ACHN (cell line): ENCODE results near the gene OCA2.

Experiments
- DNase-seq: peaks from one replicate; pipeline ENCODE4 v3.0.0-alpha.2; 2015
- in situ Hi-C: cut with HindIII; loops from 2 replicates; pipeline ENCODE4 v1.10.0; 2017; ENCODE audit warnings: low sequenced_read_pairs, low pct_ligation_motif_present, low pct_unique_long_range_greater_than_20kb

Gene OCA2

DNA sequence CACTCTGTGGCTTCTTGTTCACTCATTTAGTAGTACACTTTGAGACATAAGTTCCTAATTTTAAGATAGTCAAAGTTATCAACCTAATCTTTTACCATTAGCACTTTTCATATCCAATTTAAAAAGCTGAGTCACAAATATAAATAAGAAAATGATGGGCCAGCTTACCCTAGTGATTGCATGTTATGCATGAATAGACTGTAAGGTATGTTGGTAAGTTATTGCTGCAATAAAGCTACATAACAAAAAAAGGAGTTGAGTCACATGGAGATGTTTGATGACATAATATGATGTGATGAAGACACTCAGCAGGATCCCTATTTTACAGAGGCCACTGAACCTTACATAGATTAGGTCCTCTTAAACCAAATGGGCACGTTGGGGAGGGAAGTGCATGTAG, 161.3 kb downstream of the OCA2 start:
- in situ Hi-C loops = no loop called here

DNA sequence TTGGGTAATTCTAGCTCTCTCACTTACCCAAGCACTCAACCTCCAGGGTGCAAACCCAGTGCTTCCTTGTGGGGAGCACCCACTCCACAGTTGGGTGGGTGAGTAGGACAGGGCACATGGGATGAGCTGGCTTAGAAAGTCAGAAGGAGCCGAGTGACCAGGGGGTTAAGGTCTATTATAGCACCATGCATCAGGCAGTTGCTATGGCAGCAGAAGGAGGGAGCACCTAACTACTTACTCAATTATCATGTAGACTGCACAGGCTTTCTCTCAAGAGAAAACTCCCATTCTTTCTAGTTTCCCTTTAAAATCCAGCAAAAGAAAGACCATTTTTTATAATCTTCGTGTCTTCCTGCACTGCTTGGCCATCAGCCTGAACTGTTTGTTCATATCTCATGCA, 163.0 kb downstream of the OCA2 start:
- no peak for DNase-seq
- in situ Hi-C loops = no loop called here

More for the DNA sequence above, 161.3 kb downstream of the OCA2 start:
- no peak for DNase-seq

DNA sequence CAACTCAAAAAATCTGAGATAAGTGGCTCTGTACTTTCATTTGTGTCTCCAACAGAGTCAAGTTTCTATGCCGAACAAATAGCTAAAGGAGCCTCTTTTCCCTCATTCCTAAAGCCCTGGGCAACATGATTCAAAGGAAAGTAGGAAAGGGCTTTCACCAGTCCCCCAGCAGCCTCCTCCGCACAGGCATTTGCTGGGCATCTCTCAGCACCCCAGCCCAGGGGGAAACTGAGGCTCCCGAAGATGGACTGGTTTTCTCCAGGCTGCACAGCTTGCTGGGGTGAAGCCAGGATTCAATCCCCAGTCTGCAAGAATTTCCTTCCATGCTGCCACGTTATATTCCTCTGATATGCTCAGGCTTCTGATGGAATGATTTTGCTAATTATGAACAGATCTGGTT, 163.8 kb downstream of the OCA2 start:
- in situ Hi-C loops = no loop called here

DNA sequence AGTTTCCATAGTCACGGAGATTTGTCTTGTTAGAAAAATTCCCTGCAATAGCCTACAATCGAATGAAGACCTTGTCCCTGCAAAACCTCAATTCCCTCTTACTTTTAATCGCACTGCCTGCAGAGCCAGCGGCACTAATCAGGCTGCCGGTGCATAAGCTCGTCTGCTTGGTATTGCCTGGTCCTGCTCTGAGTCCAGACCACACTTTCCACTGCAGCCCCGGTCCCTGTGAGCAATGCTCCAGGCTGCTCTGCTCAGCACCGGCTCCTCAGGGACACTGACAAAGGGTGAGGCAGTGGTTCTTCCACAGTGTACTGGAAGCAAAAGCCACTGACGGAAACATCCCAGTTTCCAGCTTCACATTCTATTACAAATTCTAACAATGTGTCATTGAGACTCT, 164.3 kb downstream of the OCA2 start:
- in situ Hi-C loops = no loop called here
- DNase-seq = no peak

More for the DNA sequence above, 163.8 kb downstream of the OCA2 start:
- no peak for DNase-seq

DNA sequence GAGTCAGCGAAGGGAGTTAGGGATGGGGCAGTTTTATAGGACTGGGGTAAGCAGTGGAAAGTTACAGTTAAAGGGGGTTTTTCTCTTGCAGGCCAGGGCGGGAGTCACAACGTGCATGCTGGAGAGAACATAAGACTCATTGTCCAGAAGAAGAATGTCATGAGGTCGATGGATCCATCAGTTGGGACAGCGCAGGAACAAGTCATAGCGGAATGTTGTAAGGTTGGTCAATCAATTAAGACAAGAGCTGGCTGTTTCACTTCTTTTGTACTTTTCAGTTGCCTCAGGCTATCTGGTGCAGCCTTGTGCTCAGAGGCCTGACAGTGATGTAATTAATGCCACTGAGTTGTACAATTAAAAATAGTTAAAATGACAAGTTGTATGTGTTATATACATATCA, 165.6 kb downstream of the OCA2 start:
- in situ Hi-C loops = no loop called here
- no peak for DNase-seq

DNA sequence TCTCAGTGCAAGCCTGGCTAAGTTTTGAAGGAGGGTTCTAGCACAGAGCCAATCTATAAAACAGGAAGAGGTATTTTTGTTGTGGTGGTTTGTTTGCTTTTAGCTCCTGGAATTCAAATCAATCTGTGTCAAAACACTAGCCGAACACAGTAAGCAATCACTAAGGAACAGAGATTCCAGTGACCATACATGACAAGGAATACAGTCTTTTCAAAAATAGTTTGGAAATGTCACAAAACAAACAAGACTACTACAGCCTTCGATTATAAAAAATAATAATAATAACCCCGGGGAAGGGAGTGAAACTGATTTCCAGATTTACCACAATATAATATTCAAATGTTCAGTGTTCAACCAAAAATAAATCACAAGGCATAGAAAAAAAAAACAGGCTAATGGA, 166.5 kb downstream of the OCA2 start:
- in situ Hi-C loops = no loop called here
- DNase-seq = no peak

DNA sequence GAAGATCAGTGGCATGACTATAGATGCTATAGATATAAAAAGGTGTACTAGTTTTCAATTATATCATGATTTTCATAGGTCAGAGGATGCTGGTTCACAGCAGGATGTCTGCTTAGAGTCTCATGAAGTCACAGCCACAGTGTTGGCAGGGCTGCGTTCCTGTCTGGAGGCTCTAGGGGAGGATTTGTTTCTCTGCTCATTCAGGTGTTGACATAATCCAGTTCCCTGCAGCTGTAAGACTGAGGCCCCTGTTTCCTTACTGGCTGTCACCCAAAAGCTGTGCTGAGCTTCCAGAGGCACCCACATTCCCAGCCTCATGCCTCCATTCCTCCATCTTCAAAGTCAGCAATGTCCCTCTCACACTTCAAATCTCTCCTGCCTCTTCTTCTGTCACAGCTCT, 170.7 kb downstream of the OCA2 start:
- DNase-seq = no peak
- in situ Hi-C loops = no loop called here

DNA sequence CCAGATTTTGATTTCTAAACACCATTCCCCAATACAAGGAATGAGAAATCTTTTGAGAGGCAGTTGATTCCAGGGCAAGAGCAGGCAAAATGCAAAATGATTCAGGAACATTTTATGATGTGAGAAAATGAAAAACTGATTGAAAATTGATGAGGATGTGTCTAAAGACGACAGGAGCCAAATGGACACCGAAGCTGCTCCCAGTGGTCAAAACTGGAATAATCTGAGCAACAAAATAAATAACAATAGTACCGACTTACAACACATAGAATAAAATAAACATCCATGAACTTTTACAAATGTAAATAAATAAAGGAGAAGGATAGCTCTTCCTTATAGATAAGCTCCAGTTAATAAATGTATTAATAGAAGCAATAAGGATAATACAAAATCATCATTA, 186.8 kb downstream of the OCA2 start:
- in situ Hi-C loops = no loop called here

DNA sequence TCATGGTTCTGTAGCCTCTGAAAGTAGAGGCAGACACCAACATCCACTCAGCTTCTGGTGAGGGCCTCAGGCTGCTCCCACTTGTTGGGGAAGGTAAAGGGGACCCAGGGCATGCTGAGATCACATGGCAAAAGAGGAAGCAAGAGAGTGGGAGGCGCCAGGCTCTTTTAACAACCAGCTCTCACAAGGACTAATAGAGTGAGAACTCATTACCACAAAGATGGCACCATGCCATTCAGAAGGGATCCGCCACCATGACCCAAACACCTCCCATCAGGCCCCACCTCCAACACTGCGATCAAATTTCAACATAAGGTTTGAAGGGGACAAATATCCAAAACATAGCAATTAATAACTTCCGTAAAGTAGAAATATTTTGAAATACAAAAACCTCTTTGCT, 192.3 kb downstream of the OCA2 start:
- no peak for DNase-seq
- in situ Hi-C loops = no loop called here

More for the DNA sequence above, 186.8 kb downstream of the OCA2 start:
- DNase-seq = no peak

DNA sequence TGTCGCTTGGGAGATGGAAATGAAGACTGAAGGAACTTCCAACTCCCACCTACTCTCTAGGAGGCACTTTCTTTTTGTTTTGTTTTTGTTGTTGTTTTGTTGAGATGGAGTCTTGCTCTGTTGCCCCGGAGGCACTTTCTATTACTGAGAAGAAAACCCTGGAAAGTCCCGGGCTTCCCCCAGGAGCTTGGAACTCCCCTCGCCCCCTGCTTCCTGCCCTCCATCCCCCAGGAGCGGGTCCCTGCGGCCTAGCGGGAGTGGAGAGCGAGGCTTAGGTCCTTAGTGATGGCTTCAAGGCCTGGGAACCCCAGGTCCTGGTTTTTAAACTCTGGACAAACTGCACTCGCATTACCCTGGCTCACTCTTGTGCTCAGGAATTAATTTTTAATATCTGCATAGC, 195.7 kb downstream of the OCA2 start:
- in situ Hi-C loops = no loop called here
- no peak for DNase-seq

DNA sequence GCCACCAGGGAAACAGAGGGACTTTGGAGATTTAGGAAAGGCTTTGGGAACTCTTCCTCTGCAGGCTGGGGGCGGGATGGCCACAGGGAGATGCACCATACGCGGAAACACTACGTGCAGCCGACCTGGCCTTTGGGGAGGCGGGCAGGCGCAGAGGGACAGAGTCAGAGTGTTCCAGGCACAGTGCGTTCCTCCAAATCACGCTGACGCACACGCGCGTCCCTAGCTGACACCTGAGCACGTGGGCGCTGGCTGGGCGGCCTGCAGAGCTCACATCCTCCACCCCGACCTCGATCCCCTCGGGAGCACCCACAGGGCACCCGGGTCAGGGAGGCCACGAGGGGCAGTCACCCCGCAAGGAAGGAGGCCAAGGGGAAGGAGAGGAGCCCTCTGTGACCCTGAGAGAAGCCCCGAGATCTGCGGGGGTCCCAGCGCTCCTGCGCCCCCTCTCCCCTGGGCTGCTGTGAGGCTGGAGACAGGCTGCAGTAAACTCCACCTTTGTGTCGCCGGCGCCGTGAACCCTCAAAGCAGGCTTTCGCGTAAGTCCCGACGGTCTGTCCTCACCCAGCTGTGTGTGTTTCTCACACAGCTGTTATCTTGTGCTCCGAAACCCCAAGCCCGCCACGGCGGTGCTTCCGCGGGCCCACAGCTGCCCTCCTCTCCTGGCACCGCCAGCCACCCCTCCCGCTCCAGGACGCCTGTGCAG, 196.3 kb downstream of the OCA2 start:
- in situ Hi-C loops = no loop called here
- DNase-seq = no peak

DNA sequence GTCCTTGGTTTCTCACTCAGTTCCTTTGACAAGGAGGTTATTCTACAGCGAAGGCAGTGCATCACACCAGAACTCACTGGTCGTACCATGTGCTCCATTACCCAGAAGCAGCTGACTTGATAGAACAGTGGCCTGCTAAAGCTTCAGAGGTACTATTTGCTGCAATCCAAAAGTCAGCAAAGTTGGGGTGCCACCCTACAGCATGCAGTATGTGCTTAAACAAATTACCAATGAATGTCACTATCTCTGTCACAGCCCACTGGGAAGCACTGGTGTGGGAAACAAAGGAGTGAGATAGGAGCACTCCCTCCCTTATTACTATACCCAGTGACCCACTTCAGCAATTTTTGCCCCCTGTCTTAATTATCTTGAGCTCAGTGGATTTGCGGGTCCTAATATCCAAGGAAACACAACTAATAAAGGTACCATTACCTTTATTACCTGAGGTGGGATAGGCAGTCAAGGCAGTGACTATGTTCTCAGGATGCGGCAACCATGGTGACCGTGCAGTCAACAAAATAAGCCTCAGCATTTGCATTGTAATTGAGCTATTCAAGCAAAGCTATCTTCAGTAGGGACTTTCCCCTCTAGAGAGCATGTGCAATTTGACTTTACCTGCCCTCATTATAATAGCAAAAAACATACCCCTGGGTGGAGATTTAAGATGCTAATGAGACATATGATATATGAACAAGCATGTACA, 199.4 kb downstream of the OCA2 start:
- in situ Hi-C loops = no loop called here
- DNase-seq = no peak

DNA sequence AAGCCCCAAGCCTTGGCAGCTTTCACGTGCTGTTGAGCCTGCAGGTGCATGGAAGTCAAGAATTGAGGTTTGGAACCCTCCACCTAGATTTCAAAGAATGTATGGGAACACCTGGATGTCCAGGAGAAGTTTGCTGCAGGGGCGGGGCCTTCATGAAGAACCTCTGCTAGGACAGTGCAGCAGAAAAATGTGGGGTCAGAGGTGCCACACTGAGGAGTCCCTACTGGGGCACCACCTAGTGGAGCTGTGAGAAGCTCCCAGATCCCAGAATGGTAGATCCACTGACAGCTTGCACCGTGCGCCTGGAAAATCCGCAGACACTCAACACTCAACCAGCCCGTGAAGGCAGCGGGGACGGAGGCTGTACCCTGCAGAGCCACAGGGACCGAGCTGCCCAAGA, 201.6 kb downstream of the OCA2 start:
- in situ Hi-C loops = no loop called here
- no peak for DNase-seq

DNA sequence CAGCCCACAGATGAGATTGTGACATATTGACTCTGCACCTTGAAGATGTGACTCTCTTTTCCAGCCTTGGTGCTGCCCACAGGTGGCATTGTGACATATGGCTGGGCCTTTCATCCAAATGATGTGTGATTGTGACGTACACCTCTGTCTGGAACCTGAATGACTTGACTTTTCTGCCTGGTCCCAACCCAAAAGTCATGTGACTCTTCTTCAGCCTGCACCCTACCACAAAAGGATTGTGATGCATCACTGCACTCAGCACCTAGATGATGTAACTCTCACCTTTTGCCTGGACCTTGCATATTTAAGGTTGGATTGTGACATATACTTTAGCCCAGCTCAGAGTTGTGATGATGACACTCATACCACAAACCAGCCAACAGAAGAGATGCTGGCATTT, 204.5 kb downstream of the OCA2 start:
- in situ Hi-C loops = no loop called here
- DNase-seq = no peak

DNA sequence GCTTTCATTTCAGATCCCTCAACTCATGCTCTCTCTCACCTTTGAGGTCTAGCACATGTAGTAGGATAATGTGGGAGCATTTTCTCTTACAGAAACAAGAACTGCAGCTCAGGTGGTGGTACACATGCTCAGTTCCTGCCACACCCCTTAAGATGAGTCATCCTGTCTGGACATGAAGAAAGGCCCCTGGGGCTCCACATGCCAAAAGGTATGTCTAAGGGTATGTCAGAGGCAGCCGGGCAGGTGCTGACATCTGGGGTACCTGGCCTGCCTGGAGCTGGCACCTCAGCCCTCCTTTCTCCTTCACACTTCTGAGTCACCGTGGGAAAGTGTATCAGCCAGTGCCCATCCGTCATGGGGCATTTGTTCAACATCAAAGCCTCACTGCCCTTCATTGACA, 209.9 kb downstream of the OCA2 start:
- in situ Hi-C loops = no loop called here

DNA sequence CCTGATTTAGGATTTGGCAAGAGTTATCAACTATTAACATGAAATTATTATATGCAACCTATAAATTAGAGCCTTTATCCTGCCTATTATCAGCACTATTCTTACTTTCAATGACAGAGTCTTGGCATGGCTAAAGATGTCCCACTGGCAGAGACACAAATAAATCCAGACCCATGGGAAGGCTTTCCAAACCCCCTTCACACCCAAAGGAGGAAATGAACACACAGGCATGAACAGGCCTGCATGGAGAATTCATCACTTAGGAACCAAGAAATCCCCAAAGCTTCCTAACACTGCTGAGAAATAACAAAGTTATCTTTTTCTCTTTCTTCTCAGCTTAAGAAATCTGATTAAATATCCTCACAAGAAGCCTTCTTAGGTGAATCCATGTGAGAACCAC, 213.9 kb downstream of the OCA2 start:
- DNase-seq = no peak
- in situ Hi-C loops = no loop called here

More for the DNA sequence above, 209.9 kb downstream of the OCA2 start:
- DNase-seq = no peak

DNA sequence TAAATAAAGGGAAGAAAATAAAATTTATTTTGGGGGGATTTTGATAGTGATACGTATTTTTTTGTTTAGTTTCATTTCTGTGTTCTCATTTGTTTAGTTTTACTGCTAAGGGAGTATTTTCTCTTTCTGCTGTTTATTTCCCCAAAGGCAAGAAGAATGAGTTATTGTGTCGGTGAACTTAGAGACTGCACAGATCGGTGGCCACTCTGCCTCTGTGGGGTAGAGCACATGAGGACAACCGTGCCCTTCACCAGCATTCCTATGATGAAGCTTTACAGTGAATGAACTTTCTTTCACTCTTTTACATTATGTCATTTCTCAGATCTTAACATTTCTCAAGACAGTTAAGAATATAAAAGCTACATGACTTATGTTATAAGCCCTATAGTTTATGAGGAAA, 214.4 kb downstream of the OCA2 start:
- no peak for DNase-seq
- in situ Hi-C loops = no loop called here

DNA sequence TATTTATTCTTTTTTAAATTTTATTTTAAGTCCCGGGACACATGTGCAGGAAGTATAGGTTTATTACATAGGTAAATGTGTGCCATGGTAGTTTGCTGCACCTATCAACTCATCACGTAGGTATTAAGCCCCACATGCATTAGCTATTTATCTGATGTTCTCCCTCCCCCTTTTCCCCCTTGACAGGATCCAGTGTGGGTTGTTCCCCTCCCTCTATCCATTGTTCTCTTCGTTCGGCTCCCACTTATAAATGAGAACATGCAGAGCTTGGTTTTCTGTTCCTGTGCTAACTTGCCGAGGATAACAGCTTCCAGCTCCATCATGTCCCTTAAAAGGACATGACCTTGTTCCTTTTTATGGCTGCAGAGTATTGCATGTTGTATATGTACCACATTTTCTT, 220.3 kb downstream of the OCA2 start:
- DNase-seq = no peak
- in situ Hi-C loops = no loop called here

DNA sequence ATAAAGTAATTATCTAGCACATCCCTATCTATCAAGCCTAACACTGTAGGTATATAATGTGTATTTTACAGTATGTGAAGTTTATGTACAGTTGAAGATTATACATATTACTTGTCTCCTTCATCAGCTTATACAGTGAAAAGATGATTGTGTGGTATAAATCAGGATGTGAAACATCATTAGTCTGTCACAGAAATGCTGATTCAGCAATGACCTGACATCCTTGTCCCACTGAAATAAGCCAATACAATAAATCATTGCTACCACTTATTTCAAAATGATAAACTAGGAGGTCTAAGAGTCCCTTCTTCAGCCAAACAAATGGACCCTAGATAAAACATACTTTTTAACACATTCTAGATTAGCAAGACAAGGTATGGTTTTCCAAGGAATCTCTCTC, 225.3 kb downstream of the OCA2 start:
- no peak for DNase-seq
- in situ Hi-C loops = no loop called here

DNA sequence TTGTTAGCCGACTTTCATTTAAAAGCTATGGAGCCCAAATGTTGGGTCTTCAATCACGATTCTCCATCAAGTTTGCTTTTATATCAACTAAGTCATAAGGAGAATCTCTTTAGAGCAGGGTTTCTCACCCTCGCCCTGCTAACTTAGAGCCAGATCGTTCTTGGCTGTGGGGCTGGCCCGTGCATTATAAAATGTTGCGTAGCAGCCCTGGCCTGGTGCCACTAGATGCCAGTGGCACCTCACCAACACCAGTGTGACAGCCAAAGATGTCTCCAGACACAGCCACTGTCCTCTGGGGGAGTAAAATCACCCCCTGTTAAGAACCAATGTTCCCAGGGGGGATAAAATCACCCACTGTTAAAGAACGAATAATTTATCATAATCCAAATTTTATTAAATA, 226.1 kb downstream of the OCA2 start:
- in situ Hi-C loops = no loop called here

More for the DNA sequence above, 226.1 kb downstream of the OCA2 start:
- DNase-seq = no peak
